Stimulated activated naive CD4-positive, alpha-beta T cell treated with Interleukin-2 at 50 U/mL for 16 hours (primary cell): ENCODE results near the gene ABI1.

Experiments used
- DNase-seq: peaks from one replicate; lab custom pipeline; 2025; lab: John Stamatoyannopoulos, UW

Gene ABI1

GRCh38 chr10:26854524-26854923 lies 6.2 kb downstream of the ABI1 start:
- no peak for DNase-seq

DNA sequence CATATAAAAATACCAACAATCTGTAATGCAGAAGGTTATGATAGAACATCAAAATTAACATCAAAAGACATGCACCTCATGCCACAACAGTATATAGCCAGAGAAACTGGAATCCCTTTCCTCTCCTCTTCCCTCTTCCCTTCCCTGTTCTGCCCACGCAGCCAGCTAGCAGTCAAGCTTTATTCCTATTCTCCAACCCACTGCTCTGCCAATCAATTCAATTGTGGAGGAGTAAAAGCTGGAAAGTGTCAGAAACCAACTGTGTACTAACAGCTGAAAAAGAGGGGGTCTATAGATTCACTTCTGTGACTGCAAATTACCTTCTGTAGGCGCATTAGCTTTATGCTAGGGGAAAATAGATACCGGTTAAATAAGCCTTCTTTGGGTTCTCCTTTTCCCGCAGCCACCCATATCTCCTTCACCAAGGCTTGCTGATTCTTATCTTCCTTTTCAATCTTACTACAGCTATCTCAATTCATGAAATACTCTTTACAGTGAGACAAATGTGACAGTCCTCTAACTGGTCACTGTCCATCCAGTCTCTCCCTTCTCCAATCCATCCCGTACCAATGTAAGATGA lies 16.3 kb downstream of the ABI1 start:
- no peak for DNase-seq

GRCh38 chr10:26843736-26844135 lies 17.0 kb downstream of the ABI1 start:
- DNase-seq, result no peak

DNA sequence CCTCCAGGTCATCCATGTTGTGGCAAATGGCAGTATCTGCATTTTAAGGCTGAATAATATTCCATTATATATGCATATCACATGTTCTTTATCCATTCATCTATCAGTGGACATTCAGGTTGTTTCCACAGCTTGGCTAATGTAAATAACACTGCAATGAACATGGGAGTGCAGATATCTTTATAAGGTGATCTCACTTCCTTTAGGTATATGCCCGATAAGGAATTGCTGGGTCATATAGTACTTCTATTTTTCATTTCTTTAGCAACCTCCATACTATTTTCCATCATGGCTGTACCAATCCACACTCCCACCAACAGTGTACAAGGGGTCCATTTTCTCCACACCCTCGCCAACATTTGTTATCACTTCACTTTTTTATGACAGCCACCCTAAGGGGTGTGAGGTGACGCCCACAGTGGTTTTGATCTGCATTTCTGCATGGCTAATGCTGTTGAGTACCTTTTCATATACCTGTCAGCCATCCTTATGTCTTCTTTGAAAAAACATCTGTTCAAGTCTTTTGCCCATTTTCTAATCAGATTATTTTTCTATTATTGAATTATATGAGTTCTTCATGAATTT lies 18.9 kb downstream of the ABI1 start:
- no peak for DNase-seq

DNA sequence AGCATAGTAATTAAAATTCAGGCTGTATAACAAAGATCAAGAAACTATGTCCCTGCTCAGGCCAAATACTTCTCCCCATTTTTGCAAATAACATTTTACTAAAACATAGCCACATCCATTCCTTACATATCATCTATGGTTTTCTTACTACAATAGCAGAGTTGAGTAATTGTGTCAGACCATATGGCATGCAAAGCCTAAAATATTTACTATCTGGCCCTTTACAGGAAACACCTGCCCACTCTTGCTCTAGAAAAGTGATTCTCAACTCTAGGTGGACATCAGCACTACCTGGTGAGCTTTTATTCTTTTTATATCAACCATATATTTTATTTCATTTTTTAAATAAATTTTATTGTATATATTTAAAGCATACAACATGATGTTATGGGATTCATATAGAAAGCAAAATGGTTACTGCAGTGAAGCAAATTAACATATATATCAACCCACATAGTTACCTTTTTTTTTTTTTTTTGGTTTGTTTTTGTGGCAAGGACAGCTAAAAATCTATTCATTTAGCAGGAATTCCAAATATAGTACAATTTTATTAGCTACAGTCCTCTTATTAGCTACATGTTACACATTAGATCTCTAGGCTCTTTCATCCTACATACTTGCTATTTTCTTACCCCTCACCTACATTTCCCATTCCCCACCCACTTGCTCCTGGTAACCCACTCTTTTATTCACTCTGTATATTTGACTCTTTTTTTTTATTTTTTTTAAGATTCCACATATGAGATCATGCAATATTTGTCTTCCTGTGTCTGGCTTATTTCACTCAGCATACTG lies 19.6 kb downstream of the ABI1 start:
- DNase-seq, result no peak

DNA sequence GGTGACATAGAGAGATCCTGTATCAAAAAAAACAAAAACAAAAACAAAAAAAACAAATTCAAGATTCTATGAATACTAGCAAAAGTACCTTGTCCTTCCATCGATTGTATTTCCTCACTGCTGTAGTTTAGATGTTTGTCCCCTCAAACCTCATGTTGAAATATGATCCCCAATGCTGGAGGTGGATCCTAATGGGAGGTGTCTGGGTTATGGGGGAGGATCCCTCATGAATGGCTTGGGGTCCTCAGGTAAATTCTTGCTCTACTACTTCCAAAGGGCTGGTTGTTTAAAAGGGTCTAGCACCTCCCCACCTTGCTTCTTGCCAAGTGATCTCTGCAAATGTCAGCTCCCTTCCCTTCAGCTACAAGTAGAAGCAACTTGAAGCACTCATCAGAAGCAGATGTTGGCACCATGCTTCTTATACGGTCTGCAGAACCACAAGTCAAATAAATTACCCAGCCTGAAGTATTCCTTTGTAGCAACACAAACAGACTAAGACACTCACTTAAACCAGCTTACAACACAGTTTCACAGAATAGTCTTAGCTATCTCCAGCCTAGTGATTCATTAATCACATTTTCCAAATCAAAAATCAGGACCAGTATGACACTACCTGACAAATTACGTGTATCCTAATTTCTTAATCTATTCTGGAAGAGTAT lies 20.7 kb downstream of the ABI1 start:
- DNase-seq, result no peak

DNA sequence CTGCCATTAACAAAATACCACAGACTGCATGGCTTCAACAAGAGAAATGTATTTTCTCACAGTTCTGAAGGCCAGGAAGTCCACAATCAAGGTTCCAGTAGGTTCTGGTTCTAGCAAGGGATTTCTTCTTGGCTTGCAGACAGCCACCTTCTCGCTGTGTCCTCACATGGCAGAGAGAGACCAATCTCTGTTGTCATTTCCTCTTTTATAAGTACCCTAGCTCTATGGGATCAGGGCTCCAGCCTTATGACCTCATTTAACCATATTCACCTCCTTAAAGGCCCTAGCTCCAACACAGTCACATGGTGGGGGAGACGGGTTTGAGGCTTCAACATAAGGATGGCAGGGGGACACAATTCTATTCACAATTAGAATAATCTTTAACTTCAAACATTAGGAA lies 23.6 kb downstream of the ABI1 start:
- no peak for DNase-seq

DNA sequence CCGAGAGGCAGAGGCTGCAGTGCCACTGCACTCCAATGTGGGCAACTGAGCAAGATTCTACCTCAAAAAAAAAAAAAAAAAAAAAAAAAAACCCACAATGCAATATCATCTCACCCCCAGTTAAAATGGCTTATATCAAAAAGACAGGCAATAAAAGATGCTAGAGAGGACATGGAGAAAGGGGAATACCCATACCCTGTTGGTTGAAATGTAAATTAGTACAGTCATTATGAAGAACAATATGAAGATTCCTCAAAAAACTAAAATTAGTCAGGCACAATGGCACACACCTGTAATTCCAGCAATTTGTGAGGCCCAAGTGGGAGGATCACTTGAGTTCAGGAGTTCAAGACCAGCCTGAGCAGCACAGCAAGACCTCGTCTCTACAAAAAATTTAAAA lies 25.7 kb downstream of the ABI1 start:
- DNase-seq, result no peak

DNA sequence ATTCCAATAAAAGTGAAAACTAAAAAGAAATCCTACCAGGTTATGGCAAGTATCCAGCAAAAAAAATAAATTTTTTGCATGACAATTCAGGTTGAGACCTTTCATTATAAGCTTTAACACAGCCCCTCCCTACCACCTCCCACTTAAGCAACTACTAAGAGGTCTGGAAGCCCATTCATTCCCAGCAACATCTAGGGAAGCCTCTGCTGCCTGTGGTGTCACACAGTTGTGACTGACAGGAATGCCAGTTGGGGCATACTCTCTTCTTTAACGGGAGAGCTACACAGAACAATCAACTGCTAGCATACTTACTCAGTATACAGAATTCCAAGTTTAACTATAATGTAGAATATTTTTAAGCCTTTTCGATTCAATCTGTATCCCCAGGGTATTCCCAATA lies 27.8 kb downstream of the ABI1 start:
- DNase-seq, result no peak

DNA sequence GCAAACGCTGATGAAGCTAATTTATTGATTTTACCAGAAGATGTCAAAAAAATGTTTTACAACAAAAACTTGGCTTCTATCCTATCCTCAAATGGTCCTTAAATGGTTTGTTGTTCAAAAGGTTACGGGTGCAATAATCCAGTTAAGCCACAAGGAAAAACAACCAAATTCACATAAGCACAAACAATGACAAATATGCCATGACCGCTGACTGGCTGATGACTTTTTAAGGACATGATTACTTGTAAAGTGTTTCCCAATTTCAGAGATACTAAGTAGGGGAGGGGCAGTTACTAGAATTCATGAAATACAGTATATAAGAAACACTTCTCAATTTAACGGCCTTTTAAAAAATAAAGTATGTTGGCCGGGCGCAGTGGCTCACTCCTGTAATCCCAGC lies 28.8 kb downstream of the ABI1 start:
- no peak for DNase-seq

- no peak for DNase-seq
These were observed 30.8 kb downstream of the ABI1 start for GRCh38 chr10:26829810-26830515.

DNA sequence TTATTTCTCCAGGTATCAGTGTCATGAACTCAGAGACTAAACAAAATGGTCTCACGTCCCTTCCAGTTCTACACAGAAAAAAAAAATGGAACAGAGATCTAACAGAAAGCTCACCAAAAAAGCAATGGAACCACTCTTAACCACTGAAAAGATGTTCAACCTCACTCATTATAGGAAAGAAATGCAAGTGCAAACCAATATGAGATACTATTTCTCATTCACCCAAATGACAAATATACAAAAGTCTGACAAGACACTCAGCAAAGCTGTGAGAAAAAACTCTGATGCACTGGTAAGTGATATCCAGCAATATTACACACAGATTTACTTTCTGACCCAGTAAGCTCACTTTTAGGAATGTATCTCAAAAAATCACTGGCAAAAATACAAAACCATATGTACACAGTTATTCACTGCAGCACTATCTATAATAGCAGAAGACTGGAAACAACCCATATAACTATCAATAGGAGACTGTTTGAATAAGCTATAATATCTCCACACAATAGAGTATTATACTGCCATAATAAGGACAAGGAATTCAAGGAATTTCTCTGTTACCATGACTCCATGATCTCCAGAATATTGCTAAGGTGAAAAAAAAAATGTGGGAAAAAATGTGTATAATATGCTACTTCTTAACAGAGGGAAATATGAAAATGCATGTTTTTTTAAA lies 36.6 kb downstream of the ABI1 start:
- no peak for DNase-seq

- no peak for DNase-seq
These were observed 38.8 kb downstream of the ABI1 start for GRCh38 chr10:26821699-26822570.

- DNase-seq, result no peak
These were observed 45.3 kb downstream of the ABI1 start for GRCh38 chr10:26815500-26815899.

- no peak for DNase-seq
These were observed 50.2 kb downstream of the ABI1 start for GRCh38 chr10:26810435-26811026.

DNA sequence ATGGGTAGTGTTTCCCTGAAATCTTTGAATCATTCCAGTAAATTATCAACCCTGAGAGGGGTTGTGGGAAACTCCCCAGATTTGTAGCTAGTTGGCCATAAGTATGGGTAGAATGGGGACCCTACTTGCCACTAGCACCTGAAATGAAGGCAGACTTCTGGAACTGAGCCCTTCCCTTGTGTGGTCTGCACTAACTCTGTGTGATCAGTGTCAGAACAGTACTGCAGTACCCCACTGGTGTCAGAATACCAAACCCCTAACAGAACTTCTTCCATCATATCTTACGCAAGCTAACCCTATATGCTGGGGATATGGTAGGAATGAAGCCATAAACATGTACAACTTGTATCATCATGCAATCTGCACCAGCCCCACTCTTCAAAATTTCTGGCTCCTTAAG lies 50.8 kb downstream of the ABI1 start:
- DNase-seq, result no peak

GRCh38 chr10:26807532-26807931 lies 53.2 kb downstream of the ABI1 start:
- DNase-seq, result no peak

DNA sequence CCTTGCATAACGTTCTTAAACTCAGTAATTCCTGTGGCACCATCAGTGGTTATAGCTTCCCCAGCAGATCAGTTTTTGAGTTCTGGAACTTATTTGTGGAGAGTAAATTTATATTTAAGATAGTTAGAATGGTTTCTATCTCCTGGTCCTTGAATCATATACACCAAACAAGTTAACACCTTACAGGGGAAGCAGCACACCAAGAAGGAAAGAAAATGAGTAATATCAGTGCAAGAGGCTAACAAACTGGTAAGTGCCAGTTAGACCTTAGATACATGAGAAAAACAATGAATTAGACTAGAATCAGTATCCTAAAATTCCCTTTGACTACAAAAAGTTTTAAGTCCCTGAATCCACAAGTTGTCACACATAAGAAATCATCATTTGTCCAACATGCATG lies 54.2 kb downstream of the ABI1 start:
- DNase-seq, result no peak

DNA sequence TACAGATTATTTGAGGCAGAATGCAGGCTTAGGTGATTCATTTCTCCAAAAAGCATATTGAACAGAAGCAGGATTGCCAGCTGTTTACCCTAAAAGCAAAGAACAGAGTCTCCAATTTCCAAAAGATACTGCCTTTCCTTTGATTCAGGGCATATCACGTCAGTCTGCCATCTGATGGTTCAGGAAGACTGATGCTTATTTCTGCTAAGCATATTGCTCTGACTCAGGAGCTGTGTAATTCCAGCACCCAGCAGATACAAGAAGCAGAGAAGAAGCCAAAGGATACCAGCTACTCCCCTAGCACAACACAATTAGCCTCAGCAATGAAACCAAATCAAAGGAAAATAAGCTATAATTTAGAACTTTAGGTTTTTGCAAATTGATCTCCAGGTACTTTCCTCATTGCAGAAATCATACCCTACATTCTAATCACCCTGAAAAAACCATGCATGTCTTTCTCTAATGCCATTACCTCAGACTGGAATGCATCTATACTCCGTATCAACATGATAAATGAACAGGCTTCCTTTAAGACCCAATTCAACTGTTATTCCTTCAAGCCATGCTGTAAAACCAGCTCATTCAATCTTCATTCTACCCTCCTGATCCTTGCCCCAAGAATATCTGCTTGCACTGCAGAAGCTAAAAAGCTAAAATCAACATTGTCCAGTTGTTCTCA lies 55.1 kb downstream of the ABI1 start:
- no peak for DNase-seq
